Fibroblast of pulmonary artery (primary cell): ENCODE results near the gene C13orf46.
A peak's percentile ranks its signal among the peaks of the same experiment; 100 is the strongest.

Source experiments
- DNase-seq: peaks from one replicate; pipeline ENCODE4 v3.0.0-alpha.2; 2010; ENCODE audit warnings: low read depth
- H3K4me3 ChIP-seq: replicated peaks from 2 replicates; pipeline ENCODE4 v1.5.1; 2011; ENCODE audit warnings: low read depth, mild to moderate bottlenecking, control low read depth, low read length, moderate library complexity
- CTCF ChIP-seq: IDR thresholded peaks from 2 replicates; pipeline ENCODE4 v1.5.1; 2011; ENCODE audit warnings: mild to moderate bottlenecking, control low read depth, low read length, inconsistent platforms; ENCODE audit errors: missing control alignments

The C13orf46 gene

GRCh38 chr13:113907635-113908617 is 66.0 kb downstream of the C13orf46 start:
- peak; percentile 44 for DNase-seq
- H3K4me3 ChIP-seq = no peak overlapping the region
- no peak for TF ChIP-seq CTCF

- TF ChIP-seq CTCF = no peak
- no peak for DNase-seq
- no peak overlapping the region for H3K4me3 ChIP-seq
These were observed 67.3 kb downstream of the C13orf46 start for GRCh38 chr13:113906571-113906970.

GRCh38 chr13:113905942-113906341 is 67.9 kb downstream of the C13orf46 start:
- no peak overlapping the region for H3K4me3 ChIP-seq
- no peak for DNase-seq
- no peak for TF ChIP-seq CTCF

- TF ChIP-seq CTCF = no peak
- no peak overlapping the region for H3K4me3 ChIP-seq
- DNase-seq = no peak
These were observed 68.9 kb downstream of the C13orf46 start for GRCh38 chr13:113905018-113905417.

- H3K4me3 ChIP-seq = no peak overlapping the region
- peak; percentile 49 for DNase-seq
- TF ChIP-seq CTCF = peak; percentile 56
These were observed 69.5 kb downstream of the C13orf46 start for GRCh38 chr13:113904411-113904810.

- TF ChIP-seq CTCF = no peak
- DNase-seq = no peak
These were observed 70.0 kb downstream of the C13orf46 start for GRCh38 chr13:113903912-113904311.

More at GRCh38 chr13:113903912-113904311, 70.0 kb downstream of the C13orf46 start:
- H3K4me3 ChIP-seq = no peak overlapping the region
